Epithelial cell of proximal tubule (primary cell): ENCODE data around the gene BSX. TPM values are rescaled to one million over a fixed set of nuclear protein-coding genes. Genes with fewer than 3 reads are reported as not detected.

ENCODE experiments used
- DNase-seq: peaks from one replicate; pipeline ENCODE4 v3.0.0-alpha.2; 2011; ENCODE audit warnings: low read depth
- H3K4me3 ChIP-seq: 2 replicates; pipeline ENCODE4 v1.5.1; 2011; ENCODE audit warnings: low read depth, mild to moderate bottlenecking, low read length
- total RNA-seq: library from RNA; depleted of rRNA; stranded (reverse); fragments of >200 nt; gene quantifications from 2 replicates; pipeline ENCODE4 v1.2.3, GENCODE V29; 2015
- TF ChIP-seq, protein P1 (sequence below): conservative IDR thresholded peaks from 2 replicates; pipeline ENCODE4 v1.5.1; 2012; ENCODE audit warnings: low read depth, mild to moderate bottlenecking, low read length

BSX gene
- total RNA-seq = not detected in 2 replicates

DNA sequence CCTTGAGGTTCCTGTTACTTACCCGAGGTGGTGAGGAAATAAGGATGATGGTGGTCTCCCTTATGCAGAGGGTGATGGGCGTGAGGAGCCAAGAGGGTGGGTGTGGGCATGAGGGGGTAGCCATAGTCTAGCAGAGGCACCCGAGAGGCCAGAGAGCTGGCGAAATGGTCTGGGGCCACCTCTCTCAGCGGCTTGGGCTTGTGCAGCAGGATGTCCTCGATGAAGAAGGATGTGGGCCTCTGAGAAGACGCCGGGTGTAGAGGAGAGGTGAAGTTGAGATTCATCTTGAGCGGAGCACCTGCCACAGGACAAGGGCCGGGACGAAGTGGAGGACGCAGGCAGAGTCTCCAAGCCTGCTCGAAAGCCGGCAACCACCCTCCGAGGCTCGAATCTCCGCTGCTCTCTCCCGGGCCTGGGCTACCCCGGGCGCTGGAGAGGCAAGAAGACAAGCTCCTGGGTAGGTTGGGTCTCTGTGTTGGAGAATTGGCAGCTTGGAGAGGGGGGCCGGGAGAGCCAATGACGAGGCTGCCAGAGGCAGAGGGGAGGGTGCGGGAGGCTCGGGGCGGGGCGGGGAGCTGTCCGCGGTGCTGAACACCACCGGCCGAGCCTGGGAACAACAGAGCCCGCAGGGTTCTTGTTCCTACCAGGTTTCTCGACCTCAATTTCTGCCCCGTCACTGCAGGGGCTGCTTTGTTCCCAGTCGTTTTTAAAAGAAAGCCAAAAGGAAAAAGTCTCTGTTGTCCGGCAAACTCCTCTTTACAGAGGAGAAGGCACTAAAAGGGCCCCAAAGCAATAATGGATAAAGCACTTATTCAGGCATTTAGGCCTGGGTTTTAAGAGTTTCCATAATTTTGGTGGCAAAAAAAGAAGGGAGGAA, at the start of gene BSX:
TSS of gene BSX (minus strand) at position 447 of the 877 bp plus-strand sequence. CDS start at position 284, 163 bp downstream.
- DNase-seq = no peak
- no peak within 1 kb of the TSS for H3K4me3 ChIP-seq
- TF ChIP-seq, protein P1, sequence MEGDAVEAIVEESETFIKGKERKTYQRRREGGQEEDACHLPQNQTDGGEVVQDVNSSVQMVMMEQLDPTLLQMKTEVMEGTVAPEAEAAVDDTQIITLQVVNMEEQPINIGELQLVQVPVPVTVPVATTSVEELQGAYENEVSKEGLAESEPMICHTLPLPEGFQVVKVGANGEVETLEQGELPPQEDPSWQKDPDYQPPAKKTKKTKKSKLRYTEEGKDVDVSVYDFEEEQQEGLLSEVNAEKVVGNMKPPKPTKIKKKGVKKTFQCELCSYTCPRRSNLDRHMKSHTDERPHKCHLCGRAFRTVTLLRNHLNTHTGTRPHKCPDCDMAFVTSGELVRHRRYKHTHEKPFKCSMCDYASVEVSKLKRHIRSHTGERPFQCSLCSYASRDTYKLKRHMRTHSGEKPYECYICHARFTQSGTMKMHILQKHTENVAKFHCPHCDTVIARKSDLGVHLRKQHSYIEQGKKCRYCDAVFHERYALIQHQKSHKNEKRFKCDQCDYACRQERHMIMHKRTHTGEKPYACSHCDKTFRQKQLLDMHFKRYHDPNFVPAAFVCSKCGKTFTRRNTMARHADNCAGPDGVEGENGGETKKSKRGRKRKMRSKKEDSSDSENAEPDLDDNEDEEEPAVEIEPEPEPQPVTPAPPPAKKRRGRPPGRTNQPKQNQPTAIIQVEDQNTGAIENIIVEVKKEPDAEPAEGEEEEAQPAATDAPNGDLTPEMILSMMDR = no peak

DNA sequence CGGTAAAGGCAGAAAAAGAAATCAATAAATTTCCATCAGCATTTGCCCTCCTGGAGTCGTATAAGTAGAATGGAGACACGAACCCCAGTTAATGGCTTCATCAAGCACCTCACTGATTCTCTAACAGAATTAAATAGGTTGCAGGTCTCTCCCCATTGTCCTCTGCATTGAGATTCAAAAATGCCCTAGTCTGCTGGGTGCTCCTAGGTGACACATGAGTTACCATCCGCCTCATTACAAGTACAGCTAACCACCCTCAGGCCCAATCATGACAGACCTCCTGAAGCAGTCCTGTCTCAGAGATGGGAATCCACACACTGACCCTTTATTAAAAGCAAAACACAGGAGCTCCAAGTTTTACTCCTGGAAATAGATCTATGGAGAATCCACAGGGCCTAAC, 48.9 kb upstream of the BSX start:
- TF ChIP-seq, protein P1 = no peak
- no peak overlapping the region for H3K4me3 ChIP-seq
- DNase-seq = no peak

DNA sequence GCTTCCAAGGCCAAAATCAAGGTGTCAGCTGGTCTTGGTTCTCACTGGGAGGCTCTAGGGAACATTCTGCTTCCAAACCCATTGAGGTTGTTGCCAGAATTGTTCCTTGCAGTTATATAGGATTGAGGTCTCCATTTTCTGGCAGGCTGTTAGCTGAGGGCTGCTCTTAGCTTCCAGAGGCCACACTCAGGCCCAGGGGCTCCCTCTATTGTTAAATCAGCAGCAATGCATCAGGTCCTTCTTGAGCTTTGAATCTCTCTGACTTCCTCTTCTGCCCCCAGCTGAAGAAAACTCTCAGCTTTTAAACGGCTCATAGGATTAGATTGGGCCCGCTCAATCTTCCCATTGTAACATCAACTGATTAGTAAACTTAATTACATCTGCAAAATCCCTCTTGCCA, 39.3 kb upstream of the BSX start:
- TF ChIP-seq, protein P1 = peak; percentile 83
- DNase-seq = no peak
- H3K4me3 ChIP-seq = no peak overlapping the region

DNA sequence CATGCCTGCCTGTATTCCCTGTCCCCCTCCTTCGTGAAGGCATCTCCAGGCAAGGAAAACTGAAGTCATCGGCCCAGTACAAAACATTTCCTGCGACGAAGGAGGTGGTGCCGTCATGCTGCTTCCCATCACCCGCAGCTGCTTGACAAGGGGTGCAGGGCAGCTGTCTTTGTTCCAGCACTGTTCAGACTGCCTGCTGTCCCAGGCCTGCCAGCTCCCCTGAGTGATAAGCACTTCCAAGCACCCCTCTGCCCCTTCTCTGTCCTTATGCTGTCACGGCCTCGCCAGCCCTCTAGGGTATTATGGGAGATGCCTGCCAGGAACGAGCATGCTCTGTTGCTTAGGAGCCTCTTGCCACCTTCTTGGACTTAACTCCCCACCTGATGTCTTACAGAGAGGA, 37.1 kb upstream of the BSX start:
- no peak for DNase-seq
- TF ChIP-seq, protein P1 = no peak
- no peak overlapping the region for H3K4me3 ChIP-seq

DNA sequence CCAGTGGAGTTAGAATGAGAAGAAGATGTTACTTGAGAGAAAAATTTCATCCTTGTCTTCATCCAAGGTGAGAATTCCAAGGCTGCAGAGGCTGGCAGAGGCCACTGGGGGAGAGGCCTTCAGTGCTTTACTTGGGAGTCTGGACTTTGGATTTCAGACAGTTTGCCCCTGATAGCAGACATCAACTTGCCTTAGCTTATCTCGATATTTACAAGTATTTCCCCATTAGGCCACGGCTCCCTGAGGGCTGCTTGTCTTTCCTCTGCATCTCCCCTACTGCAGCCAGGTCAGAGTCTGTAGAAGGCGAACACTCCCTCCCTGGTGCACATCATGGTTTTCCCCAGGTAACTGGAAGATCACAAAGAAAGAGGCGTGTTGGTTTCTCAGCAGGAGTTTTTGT, 29.9 kb upstream of the BSX start:
- TF ChIP-seq, protein P1 = no peak
- H3K4me3 ChIP-seq = no peak overlapping the region

DNA sequence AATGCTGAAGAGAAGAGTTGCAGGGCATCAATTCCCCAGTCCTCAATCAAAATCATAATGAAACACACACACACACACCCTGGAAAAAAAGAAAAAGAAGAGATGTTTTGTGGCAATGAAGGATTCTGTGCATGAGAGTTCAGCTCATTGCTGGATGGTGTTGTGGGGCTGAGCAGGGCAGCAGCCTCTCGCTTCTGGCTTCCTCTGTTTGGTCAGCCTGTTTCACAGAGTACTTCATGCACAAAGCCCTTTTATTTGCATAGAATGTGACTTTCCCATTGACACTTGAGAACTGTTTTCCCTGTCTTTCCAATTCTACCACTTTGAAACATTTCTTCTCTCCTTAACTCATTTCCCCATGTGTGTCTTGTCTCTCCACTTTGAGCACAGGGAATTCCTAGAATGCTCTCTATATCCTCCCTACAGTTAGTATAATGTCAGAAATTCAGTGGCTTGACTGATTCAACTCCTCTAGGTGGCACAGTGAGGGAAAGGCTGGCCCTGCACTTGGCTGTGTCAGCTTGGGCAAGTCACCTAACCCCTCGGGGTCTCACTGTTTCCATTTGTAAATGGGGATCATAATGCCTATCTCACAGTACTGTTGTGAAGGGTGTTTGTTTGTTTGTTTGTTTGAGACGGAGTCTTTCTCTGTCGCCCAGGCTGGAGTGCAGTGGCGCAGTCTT, 25.4 kb upstream of the BSX start:
- TF ChIP-seq, protein P1 = no peak
- DNase-seq = no peak
- no peak overlapping the region for H3K4me3 ChIP-seq

More for the DNA sequence above, 29.9 kb upstream of the BSX start:
- DNase-seq = no peak
